Keratinocyte (primary cell): ENCODE results near the gene SAPCD1.

Experiments used
- EZH2 ChIP-seq: IDR thresholded peaks from one replicate; pipeline ENCODE4 v1.6.1; 2012; ENCODE audit warnings: inconsistent platforms, mild to moderate bottlenecking, low read length, moderate library complexity
- TF ChIP-seq, protein P1 (sequence below), 3 experiments: IDR thresholded peaks in 1 of 3; conservative IDR thresholded peaks in 1 of 3; optimal IDR thresholded peaks in 1 of 3; 2 replicates in 2 of 3; 3 replicates in 1 of 3; pipeline versions ENCODE3 to v1.5.1; 2011; ENCODE audit warnings: low read length in 3 of 3, mild to moderate bottlenecking in 3 of 3, moderate library complexity in 2 of 3, control low read depth in 1 of 3, inconsistent platforms in 1 of 3; ENCODE audit not compliant: insufficient read depth in 2 of 3; ENCODE audit errors: extremely low read depth in 1 of 3

DNA sequence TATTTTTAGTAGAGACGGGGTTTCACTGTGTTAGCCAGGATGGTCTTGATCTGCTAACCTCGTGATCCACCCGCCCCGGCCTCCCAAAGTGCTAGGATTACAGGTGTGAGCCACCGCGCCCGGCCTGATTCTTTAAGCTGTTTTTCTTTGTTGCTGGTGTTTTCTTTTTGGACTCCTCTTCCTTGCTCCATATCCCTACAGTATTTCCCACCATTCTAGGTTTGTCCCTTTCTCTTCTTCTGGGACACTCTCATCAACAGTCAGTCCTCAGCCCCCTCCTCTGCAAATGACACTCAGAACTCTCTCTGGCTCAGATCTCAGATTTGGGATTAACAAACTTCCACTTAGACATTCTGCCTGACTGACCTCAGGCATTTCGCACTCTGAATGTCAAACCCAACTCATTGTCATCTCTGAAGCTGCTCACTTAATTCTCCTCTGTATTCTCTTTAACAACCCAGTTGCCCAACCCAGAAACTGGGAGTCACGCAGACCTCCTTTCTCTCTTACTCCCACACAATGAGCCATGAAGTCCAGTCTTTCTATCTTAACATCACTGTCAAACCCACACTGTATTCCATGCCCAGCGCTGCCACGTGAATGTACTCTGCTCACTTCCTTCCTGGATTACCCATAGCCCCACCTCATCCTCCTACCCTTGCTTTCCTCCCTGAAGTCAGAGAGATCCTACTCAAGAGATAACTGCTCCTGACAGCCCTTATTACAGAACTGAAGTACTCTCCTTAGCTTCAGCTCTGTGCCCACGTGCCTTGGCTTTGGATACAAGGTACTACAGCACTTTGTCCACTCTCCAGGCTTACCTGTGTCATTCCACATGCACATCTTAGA lies 36.7 kb upstream of the SAPCD1 start:
- no peak for TF ChIP-seq EZH2
- TF ChIP-seq, protein P1, sequence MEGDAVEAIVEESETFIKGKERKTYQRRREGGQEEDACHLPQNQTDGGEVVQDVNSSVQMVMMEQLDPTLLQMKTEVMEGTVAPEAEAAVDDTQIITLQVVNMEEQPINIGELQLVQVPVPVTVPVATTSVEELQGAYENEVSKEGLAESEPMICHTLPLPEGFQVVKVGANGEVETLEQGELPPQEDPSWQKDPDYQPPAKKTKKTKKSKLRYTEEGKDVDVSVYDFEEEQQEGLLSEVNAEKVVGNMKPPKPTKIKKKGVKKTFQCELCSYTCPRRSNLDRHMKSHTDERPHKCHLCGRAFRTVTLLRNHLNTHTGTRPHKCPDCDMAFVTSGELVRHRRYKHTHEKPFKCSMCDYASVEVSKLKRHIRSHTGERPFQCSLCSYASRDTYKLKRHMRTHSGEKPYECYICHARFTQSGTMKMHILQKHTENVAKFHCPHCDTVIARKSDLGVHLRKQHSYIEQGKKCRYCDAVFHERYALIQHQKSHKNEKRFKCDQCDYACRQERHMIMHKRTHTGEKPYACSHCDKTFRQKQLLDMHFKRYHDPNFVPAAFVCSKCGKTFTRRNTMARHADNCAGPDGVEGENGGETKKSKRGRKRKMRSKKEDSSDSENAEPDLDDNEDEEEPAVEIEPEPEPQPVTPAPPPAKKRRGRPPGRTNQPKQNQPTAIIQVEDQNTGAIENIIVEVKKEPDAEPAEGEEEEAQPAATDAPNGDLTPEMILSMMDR (optimal IDR thresholded peaks at IDR 0.05 in 1 of 3, IDR thresholded peaks at IDR 0.05 in 1 of 3, conservative IDR thresholded peaks at IDR 0.05 in 1 of 3; ENCODE audit: extremely low read depth in 1 of 3, insufficient read depth in 2 of 3, low read length in 3 of 3) = no peak
